K562 (cell line): ENCODE data around the gene SMG6. TPM values are rescaled to one million over a fixed set of nuclear protein-coding genes. Genes with fewer than 3 reads are reported as not detected.

Experiments used
- ATAC-seq: fragments of 200-7000 bp; cut with Tn5 transposase; 3 replicates; pipeline ENCODE4 v1.9.1; 2020; ENCODE audit warnings: moderate library complexity
- BruUV-seq: library from RNA; stranded (reverse); fragments of 400-500 nt; replicated peaks from 2 replicates; lab custom pipeline; 2021; lab: Mats Ljungman, UMichigan
- CTCF ChIA-PET: fragments of 300-600 bp; formaldehyde crosslinking; extraction: SDS; loops from one replicate; lab custom pipeline; 2021; ENCODE audit warnings: low intra/inter-chr PET ratio; lab: Yijun Ruan, JAX
- POLR2A ChIA-PET: fragments of 300-600, 350-650 bp; sonication (Branson Sonifier 250); formaldehyde crosslinking; extraction: SDS; loops from one replicate; lab custom pipeline; 2021; ENCODE audit warnings: antibody characterized with exemption, inconsistent platforms; lab: Yijun Ruan, JAX
- DNase-seq, 4 experiments: peaks; one replicate each; pipeline versions ENCODE4 v3.0.0 to v3.0.0-alpha.2; 2011 to 2018; ENCODE audit warnings: low spot score in 3 of 4, mixed read lengths in 3 of 4; ENCODE audit errors: extremely low read depth in 1 of 4
- FAIRE-seq: peaks from 2 replicates; lab custom pipeline; 2011; peaks lifted over from hg19 to GRCh38; lab: Jason Lieb, UNC
- H2AFZ ChIP-seq: 2 replicates; pipeline ENCODE4 v1.6.0; 2011; ENCODE audit warnings: low read depth, low read length, control low read depth, inconsistent platforms
- H3K27ac ChIP-seq: fragments of 200-600 bp; 3 replicates; pipeline ENCODE4 v1.8.0; 2011; ENCODE audit warnings: low read depth, mild to moderate bottlenecking, control low read depth, inconsistent platforms, low read length, moderate library complexity, mixed read lengths; ENCODE audit errors: extremely low read depth
- H3K27me3 ChIP-seq, 2 experiments: fragments of 300-600 bp in 1 of 2; 2 replicates in 1 of 2; 3 replicates in 1 of 2; pipeline versions ENCODE4 v1.6.0 to v1.8.0; 2011; ENCODE audit warnings: inconsistent platforms in 2 of 2, low read length in 2 of 2, mild to moderate bottlenecking in 1 of 2, mixed read lengths in 1 of 2, moderate library complexity in 1 of 2; ENCODE audit not compliant: control insufficient read depth in 2 of 2, insufficient read depth in 2 of 2
- H3K36me3 ChIP-seq: fragments of 300-600 bp; 3 replicates; pipeline ENCODE4 v1.8.0; 2011; ENCODE audit warnings: mild to moderate bottlenecking, low read length, inconsistent platforms; ENCODE audit not compliant: control insufficient read depth, insufficient read depth
- H3K4me1 ChIP-seq, 2 experiments: fragments of 200-600 bp in 1 of 2; replicated peaks in 1 of 2; 2 replicates in 1 of 2; 3 replicates in 1 of 2; pipeline versions ENCODE4 v1.5.1 to v1.8.0; 2011; ENCODE audit warnings: inconsistent platforms in 2 of 2, low read length in 2 of 2, mild to moderate bottlenecking in 1 of 2, mixed read lengths in 1 of 2, moderate library complexity in 1 of 2; ENCODE audit not compliant: control insufficient read depth in 2 of 2, insufficient read depth in 2 of 2
- H3K4me2 ChIP-seq: 2 replicates; pipeline ENCODE4 v1.6.1; 2011; ENCODE audit warnings: low read length, control low read depth, inconsistent platforms, mixed read lengths; ENCODE audit not compliant: insufficient read depth
- H3K4me3 ChIP-seq: fragments of 200-600 bp; sonication (generic), shearing (Covaris generic); 2 replicates; pipeline ENCODE4 v1.5.1; 2016; ENCODE audit warnings: control low read depth, inconsistent platforms
- H3K79me2 ChIP-seq: fragments of 200-600 bp; 3 replicates; pipeline ENCODE4 v1.8.0; 2011; ENCODE audit warnings: low read length, inconsistent platforms; ENCODE audit not compliant: control insufficient read depth, insufficient read depth
- H3K9ac ChIP-seq, 2 experiments: 2 replicates each; pipeline versions ENCODE4 v1.6.0 to v1.6.1; 2011; ENCODE audit warnings: low read depth in 2 of 2, low read length in 2 of 2, control low read depth in 1 of 2, inconsistent platforms in 1 of 2, mild to moderate bottlenecking in 1 of 2, mixed read lengths in 1 of 2; ENCODE audit not compliant: insufficient read depth in 1 of 2
- H3K9me1 ChIP-seq: one replicate; pipeline ENCODE4 v1.6.0; 2011; ENCODE audit warnings: inconsistent platforms, mild to moderate bottlenecking, low read length, moderate library complexity; ENCODE audit not compliant: control insufficient read depth, insufficient read depth
- H3K9me3 ChIP-seq: replicated peaks from 2 replicates; pipeline ENCODE4 v1.5.1; 2011; ENCODE audit warnings: low read depth, low read length, inconsistent platforms; ENCODE audit not compliant: control insufficient read depth, insufficient read depth
- H4K20me1 ChIP-seq: replicated peaks from 2 replicates; pipeline ENCODE4 v1.6.1; 2011; ENCODE audit warnings: low read length, inconsistent platforms, mixed read lengths; ENCODE audit not compliant: control insufficient read depth, insufficient read depth
- AFF1 ChIP-seq, 2 experiments: fragments of 450-650 bp; IDR thresholded peaks; 2 replicates each; pipeline ENCODE4 v1.6.1; 2018; ENCODE audit warnings: mild to moderate bottlenecking in 2 of 2, low read depth in 1 of 2; ENCODE audit not compliant: partially characterized antibody in 2 of 2
- FOXM1 ChIP-seq, 2 experiments: fragments of 450-650 bp in 1 of 2; sonication (generic) in 1 of 2; formaldehyde crosslinking in 1 of 2; IDR thresholded peaks; 2 replicates each; pipeline versions ENCODE4 v1.6.1 to v1.9.0; 2017 to 2022; ENCODE audit warnings: low read depth in 2 of 2, mild to moderate bottlenecking in 2 of 2, missing genetic modification reagents in 1 of 2, moderate library complexity in 1 of 2
- HDAC3 ChIP-seq: fragments of 450-650 bp; IDR thresholded peaks from 2 replicates; pipeline ENCODE4 v1.6.1; 2018; ENCODE audit warnings: borderline replicate concordance, mild to moderate bottlenecking, moderate library complexity; ENCODE audit not compliant: partially characterized antibody
- KAT7 ChIP-seq: sonication (generic); formaldehyde crosslinking; IDR thresholded peaks from 2 replicates; pipeline ENCODE4 v1.8.0; 2022; ENCODE audit warnings: missing genetic modification reagents, mild to moderate bottlenecking, borderline replicate concordance
- NFE2 ChIP-seq: IDR thresholded peaks from 2 replicates; pipeline ENCODE4 v1.6.1; 2014; ENCODE audit warnings: antibody characterized with exemption, low read depth
- NFYB ChIP-seq: IDR thresholded peaks from 2 replicates; pipeline ENCODE4 v1.6.1; 2011; ENCODE audit warnings: mild to moderate bottlenecking, moderate library complexity; ENCODE audit not compliant: insufficient read length; ENCODE audit errors: extremely low read depth
- SMAD2 ChIP-seq: fragments of 150-350 bp; IDR thresholded peaks from 2 replicates; pipeline ENCODE4 v1.6.1; 2014; ENCODE audit warnings: low read depth, mild to moderate bottlenecking, low read length
- SMARCA4 ChIP-seq: fragments of 450-650 bp; IDR thresholded peaks from 2 replicates; pipeline ENCODE4 v1.6.1; 2016
- ZNF184 ChIP-seq: sonication (generic); formaldehyde crosslinking; IDR thresholded peaks from 2 replicates; pipeline ENCODE4 v1.5.0; 2020; ENCODE audit warnings: missing genetic modification reagents
- ZNF311 ChIP-seq: fragments of 250-450 bp; sonication (Bioruptor Pico); IDR thresholded peaks from 2 replicates; pipeline ENCODE4 v1.4.0; 2020; ENCODE audit warnings: mild to moderate bottlenecking, moderate library complexity
- WGBS: fragments of 100-300 bp; shearing (Covaris generic); methylation state at CpG from one replicate; pipeline ENCODE4 v1.1.6; 2016; ENCODE audit warnings: low coverage, mixed read lengths; ENCODE audit not compliant: insufficient coverage; ENCODE audit errors: missing lambda C conversion rate; 5-methylcytosine and 5-hydroxymethylcytosine counted together
- in situ Hi-C: fragments of 300-500 bp; cut with MboI; formaldehyde crosslinking; loops from 4 replicates; pipeline ENCODE4 v1.15.0; 2018; ENCODE audit warnings: inconsistent platforms, mixed read lengths
- intact Hi-C: fragments of 100-400 bp; cut with micrococcal nuclease; formaldehyde crosslinking; loops from 2 replicates; pipeline ENCODE4 v1.14.2; 2022
- polyA plus RNA-seq, 8 experiments: library from polyadenylated mRNA; depleted of rRNA in 4 of 8; stranded (reverse) in 5 of 8; unstranded in 3 of 8; fragments of >200 nt; fragmentation: Nextera tagmentation in 2 of 8; fragmentation: Illumina TruSeq in 1 of 8; extraction: Ambion mirVana in 2 of 8; extraction: Trizol in 1 of 8; gene quantifications; 2 replicates each; pipeline versions ENCODE4 v1.2.1 to v1.2.3, GENCODE V29; 2011 to 2014; ENCODE audit warnings: inconsistent platforms in 1 of 8, missing spikeins in 1 of 8
- total RNA-seq, 7 experiments: library from RNA; depleted of rRNA in 6 of 7; stranded (reverse); fragments of >200 nt in 6 of 7; fragmentation: Illumina TruSeq in 2 of 7; extraction: Trizol in 2 of 7; gene quantifications; 2 replicates each; pipeline versions ENCODE4 v1.2.1 to v1.2.3, GENCODE V29; 2011 to 2021; ENCODE audit warnings: low replicate concordance in 1 of 7
- TF ChIP-seq, protein P1 (sequence below): sonication (generic); formaldehyde crosslinking; IDR thresholded peaks from 2 replicates; pipeline ENCODE4 v1.8.0; 2022; ENCODE audit warnings: missing genetic modification reagents, mild to moderate bottlenecking, borderline replicate concordance
- TF ChIP-seq, protein P2 (sequence below): fragments of 250-450 bp; sonication (Bioruptor Pico); IDR thresholded peaks from 2 replicates; pipeline ENCODE4 v1.5.0; 2021

SMG6 gene
- total and polyA plus RNA-seq, 9 of the 15 experiments (the other 6 are each of a cell fraction or from before 2014, with no cell fraction given) = 0.44 to 13.9 (median 6.0) TPM

DNA sequence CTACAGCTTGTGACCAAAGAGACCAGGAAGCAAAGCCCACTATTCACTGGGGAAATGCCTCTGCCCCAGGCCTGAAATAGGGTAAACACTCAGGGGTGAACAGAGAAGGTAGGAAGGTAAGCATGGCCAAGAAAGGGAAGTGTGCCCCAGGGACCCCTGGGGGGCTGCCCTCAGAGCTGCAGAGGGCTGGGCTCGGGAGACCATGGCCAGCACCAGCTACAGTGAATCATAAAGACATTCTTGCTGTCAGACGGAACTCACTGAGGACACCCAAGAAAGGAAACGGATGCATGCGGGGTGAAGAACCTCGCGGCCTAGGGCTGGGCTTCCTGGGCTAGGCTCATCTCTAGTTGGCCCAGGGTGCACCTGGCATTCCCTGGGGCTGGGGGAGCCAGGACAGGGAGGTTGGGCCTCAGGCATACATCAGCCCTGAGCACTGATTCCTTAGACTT is 239.0 kb downstream of the SMG6 start:
- Histone ChIP-seq H3K4me2 (no peak overlapping the region), H3K36me3 (peaks cover 16% of the 10 kb centered on the region; the same call in 2 of the 3 replicates), H3K9ac (no peak overlapping the region), H3K27me3 (no peaks in the 10 kb centered on the region), H3K79me2 (no peaks in the 10 kb centered on the region), H3K4me3 (no peak overlapping the region), H4K20me1 (no peaks in the 10 kb centered on the region), H3K27ac (no peak overlapping the region), H3K4me1 (peaks cover 0 to 21% of the 10 kb centered on the region in 2 experiments; a peak in 2 of 5 replicates), H3K9me1 (no peaks in the 10 kb centered on the region), H2AFZ (no peak overlapping the region), H3K9me3 (no peaks in the 10 kb centered on the region)
- in situ Hi-C loops (loop anchor here (10.0 kb wide), 1 partner anchor 180 kb away; no protein-coding TSS in a partner anchor), intact Hi-C loops (no loop called here)
- POLR2A ChIA-PET = interaction anchor here (1.0 kb wide), 1 partner anchor 13 kb away, joined by 3 read pairs; no protein-coding TSS in a partner anchor
- FAIRE-seq (no peak), ATAC-seq (no peak; the same call in 2 of the 3 replicates), DNase-seq (no peak)
- BruUV-seq = no TSS peak
- WGBS = 80% methylated on average over 3 of the region's 6 CpGs
- CTCF ChIA-PET = no interaction called here
- TF ChIP-seq ZNF184 = no peak
- no peak for TF ChIP-seq NFE2
- TF ChIP-seq, protein P1, sequence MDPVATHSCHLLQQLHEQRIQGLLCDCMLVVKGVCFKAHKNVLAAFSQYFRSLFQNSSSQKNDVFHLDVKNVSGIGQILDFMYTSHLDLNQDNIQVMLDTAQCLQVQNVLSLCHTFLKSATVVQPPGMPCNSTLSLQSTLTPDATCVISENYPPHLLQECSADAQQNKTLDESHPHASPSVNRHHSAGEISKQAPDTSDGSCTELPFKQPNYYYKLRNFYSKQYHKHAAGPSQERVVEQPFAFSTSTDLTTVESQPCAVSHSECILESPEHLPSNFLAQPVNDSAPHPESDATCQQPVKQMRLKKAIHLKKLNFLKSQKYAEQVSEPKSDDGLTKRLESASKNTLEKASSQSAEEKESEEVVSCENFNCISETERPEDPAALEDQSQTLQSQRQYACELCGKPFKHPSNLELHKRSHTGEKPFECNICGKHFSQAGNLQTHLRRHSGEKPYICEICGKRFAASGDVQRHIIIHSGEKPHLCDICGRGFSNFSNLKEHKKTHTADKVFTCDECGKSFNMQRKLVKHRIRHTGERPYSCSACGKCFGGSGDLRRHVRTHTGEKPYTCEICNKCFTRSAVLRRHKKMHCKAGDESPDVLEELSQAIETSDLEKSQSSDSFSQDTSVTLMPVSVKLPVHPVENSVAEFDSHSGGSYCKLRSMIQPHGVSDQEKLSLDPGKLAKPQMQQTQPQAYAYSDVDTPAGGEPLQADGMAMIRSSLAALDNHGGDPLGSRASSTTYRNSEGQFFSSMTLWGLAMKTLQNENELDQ (CRISPR knock-in tag) = no peak
- TF ChIP-seq HDAC3 = no peak
- TF ChIP-seq, protein P2, sequence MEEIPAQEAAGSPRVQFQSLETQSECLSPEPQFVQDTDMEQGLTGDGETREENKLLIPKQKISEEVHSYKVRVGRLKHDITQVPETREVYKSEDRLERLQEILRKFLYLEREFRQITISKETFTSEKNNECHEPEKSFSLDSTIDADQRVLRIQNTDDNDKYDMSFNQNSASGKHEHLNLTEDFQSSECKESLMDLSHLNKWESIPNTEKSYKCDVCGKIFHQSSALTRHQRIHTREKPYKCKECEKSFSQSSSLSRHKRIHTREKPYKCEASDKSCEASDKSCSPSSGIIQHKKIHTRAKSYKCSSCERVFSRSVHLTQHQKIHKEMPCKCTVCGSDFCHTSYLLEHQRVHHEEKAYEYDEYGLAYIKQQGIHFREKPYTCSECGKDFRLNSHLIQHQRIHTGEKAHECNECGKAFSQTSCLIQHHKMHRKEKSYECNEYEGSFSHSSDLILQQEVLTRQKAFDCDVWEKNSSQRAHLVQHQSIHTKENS (CRISPR knock-in tag) = no peak
- no peak for TF ChIP-seq SMAD2
- no peak for TF ChIP-seq ZNF311 (CRISPR knock-in tag)
- TF ChIP-seq AFF1 (IDR thresholded peaks at IDR 0.05; ENCODE audit: low read depth in 1 of 2, partially characterized antibody in 2 of 2) = no peak
- TF ChIP-seq FOXM1 (IDR thresholded peaks at IDR 0.05; ENCODE audit: low read depth) = no peak
- no peak for TF ChIP-seq FOXM1 (CRISPR knock-in tag; IDR thresholded peaks at IDR 0.05; ENCODE audit: low read depth)
- no peak for TF ChIP-seq SMARCA4
- no peak for TF ChIP-seq KAT7 (CRISPR knock-in tag)
- no peak for TF ChIP-seq NFYB
